IgD-negative memory B cell (primary cell): ENCODE measurements around the gene OS9. TPM values are rescaled to one million over a fixed set of nuclear protein-coding genes. Genes with fewer than 3 reads are reported as not detected.
"Not testable (repeated sequence)": the region's sequence is repeated elsewhere in the genome, so short reads cannot be mapped to it uniquely, and the experiment has no call there.

ENCODE experiments used
- H3K27ac Mint-ChIP-seq, 3 donors: one replicate each; pipeline ENCODE4 v1.8.0; 2020 to 2022; ENCODE audit warnings: mild to moderate bottlenecking in 3 of 3, mixed read lengths in 3 of 3, moderate library complexity in 1 of 3
- H3K27me3 Mint-ChIP-seq: one replicate; pipeline ENCODE4 v1.8.0; 2021; ENCODE audit warnings: mixed read lengths
- H3K36me3 Mint-ChIP-seq: one replicate; pipeline ENCODE4 v1.8.0; 2020; ENCODE audit warnings: mild to moderate bottlenecking, mixed read lengths
- H3K4me1 Mint-ChIP-seq, 3 donors: one replicate each; pipeline ENCODE4 v1.8.0; 2020 to 2022; ENCODE audit warnings: mixed read lengths in 3 of 3, mild to moderate bottlenecking in 1 of 3
- H3K4me3 Mint-ChIP-seq, 4 donors: one replicate each; pipeline ENCODE4 v1.8.0; 2020 to 2022; ENCODE audit warnings: mild to moderate bottlenecking in 4 of 4, mixed read lengths in 4 of 4, moderate library complexity in 3 of 4
- H3K9me3 Mint-ChIP-seq, 3 donors: one replicate each; pipeline ENCODE4 v1.8.0; 2020 to 2021; ENCODE audit warnings: mixed read lengths in 3 of 3, mild to moderate bottlenecking in 1 of 3
- polyA plus RNA-seq: library from polyadenylated mRNA; unstranded; fragments of 300-500 nt; fragmentation: Illumina TruSeq; gene quantifications from one replicate; pipeline ENCODE4 v1.2.3, GENCODE V29; 2021

The OS9 gene
- polyA plus RNA-seq, 1 donor from 2014 or later, result 70.4 TPM

DNA sequence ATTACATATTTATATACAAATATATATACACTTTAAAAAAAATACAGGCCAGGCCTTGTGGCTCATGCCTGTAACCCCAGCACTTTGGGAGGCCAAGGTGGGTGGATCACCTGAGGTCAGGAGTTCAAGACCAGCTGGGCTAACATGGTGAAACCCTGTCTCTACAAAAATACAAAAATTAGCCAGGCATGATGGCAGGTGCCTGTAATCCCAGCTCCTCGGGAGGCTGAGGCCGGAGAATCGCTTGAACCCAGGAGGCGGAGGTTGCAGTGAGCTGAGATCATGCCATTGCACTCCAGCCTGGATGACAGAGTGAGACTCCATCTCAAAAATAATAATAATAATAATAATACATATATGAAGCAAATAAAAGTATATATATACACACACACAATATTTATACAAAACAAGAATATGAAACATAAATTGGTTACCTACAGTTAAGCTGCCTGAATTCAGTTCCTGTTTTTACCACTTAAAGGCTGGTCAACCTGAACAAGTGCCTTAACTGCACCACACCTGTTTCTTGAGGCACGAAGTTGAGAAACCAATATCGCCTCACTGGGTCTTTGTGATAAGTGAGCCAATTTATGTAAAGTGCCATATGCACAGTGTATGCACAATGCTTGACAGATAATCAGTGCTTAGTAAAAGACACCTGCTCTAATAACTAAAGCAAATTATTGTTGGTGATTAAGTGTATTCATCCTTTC is 21.3 kb downstream of the OS9 start:
- Mint-ChIP-seq H3K4me3 (peak overlapping the region in 2 of 4 donors; percentile 70 to 81), H3K4me1 (peaks cover 7 to 19% (median 8%) of the 10 kb centered on the region in 3 donors), H3K27ac (peak overlapping the region in 2 of 3 donors; percentile 39 to 76)
- H3K9me3 Mint-ChIP-seq, H3K27me3 Mint-ChIP-seq, H3K36me3 Mint-ChIP-seq: not testable (repeated sequence)

DNA sequence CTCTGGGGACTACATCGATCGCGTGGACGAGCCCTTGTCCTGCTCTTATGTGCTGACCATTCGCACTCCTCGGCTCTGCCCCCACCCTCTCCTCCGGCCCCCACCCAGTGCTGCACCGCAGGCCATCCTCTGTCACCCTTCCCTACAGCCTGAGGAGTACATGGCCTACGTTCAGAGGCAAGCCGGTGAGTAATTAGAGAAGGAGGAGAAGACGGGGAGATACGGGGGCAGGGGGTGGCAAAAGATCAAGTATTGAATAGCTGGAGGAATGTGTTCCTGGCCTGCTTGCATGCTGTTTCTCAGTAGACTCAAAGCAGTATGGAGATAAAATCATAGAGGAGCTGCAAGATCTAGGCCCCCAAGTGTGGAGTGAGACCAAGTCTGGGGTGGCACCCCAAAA is 21.9 kb downstream of the OS9 start:
- Mint-ChIP-seq H3K4me1 (peaks cover 5 to 17% (median 6%) of the 10 kb centered on the region in 3 donors), H3K27ac (peak overlapping the region in 2 of 3 donors; percentile 39 to 76), H3K36me3 (peaks cover 7% of the 10 kb centered on the region), H3K4me3 (peak overlapping the region in 2 of 4 donors; percentile 70 to 81), H3K9me3 (no peaks in the 10 kb centered on the region), H3K27me3 (no peaks in the 10 kb centered on the region)

DNA sequence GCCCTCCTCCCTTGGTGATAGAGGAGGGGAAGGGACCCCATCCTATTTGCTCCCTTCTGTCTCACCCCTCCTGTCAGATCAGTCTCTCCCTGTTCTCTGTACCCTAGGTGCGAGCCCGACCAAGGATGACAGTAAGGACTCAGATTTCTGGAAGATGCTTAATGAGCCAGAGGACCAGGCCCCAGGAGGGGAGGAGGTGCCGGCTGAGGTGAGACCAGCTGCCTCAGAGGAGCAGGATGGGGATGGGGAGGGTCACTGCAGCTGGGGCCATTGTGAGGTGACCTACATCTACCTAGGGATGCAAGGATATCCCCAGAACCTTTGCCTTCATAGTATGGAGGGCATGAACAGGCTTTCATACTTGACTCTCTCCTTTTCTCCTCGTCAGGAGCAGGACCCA is 22.4 kb downstream of the OS9 start:
- Mint-ChIP-seq H3K27ac (no peak overlapping the region), H3K4me1 (peaks cover 5 to 17% (median 6%) of the 10 kb centered on the region in 3 donors), H3K36me3 (peaks cover 7% of the 10 kb centered on the region), H3K4me3 (no peak overlapping the region), H3K27me3 (no peaks in the 10 kb centered on the region), H3K9me3 (no peaks in the 10 kb centered on the region)

DNA sequence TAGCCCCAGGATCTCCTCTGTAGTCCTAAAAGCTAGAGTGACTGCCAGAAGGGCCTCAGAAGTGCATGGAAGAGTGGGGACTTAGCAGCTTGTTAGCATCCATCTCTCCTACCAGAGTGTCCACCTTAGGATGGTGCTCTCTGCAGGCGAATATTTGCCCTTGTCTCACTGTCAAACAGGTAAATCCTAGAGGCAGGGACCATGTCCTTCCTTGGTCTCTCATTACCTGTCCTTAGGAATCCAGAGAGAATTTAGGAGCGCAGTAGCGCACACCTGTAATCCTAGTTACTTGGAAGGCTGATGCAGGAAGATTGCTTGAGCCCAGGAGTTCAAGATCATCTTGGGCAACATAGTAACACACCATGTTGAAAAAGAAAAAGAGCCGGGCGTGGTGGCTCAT is 23.2 kb downstream of the OS9 start:
- H3K27me3 Mint-ChIP-seq, result no peaks in the 10 kb centered on the region
- H3K9me3 Mint-ChIP-seq, result no peaks in the 10 kb centered on the region
- peaks cover 5 to 14% (median 6%) of the 10 kb centered on the region in 3 donors for H3K4me1 Mint-ChIP-seq
- H3K27ac Mint-ChIP-seq, result no peak overlapping the region
- H3K4me3 Mint-ChIP-seq, result no peak overlapping the region
- peaks cover 9% of the 10 kb centered on the region for H3K36me3 Mint-ChIP-seq

DNA sequence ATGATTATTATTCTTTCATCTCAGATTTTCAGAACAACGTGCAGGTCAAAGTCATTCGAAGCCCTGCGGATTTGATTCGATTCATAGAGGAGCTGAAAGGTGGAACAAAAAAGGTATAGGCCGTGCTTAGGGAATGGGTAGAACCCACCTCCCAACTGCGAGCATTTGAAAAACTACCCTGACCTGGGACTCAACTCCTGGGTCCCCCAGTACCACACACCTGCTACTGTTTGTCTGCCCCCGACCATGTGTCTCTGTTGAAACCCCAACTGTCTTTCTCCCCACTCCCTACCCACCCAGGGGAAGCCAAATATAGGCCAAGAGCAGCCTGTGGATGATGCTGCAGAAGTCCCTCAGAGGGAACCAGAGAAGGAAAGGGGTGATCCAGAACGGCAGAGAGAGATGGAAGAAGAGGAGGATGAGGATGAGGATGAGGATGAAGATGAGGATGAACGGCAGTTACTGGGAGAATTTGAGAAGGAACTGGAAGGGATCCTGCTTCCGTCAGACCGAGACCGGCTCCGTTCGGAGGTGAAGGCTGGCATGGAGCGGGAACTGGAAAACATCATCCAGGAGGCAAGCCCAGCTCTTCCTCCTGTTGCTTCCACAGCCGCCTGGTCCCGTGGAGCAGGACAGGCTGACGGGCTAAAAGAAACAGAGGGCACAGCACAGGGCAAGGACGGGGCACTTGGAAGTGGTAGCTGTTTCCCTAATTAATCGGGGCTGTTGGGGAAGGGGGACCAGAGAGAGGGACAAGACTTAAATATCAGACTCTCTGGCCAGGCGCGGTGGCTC is 24.1 kb downstream of the OS9 start:
- no peak overlapping the region for H3K4me3 Mint-ChIP-seq
- no peaks in the 10 kb centered on the region for H3K27me3 Mint-ChIP-seq
- H3K36me3 Mint-ChIP-seq, result peaks cover 9% of the 10 kb centered on the region
- H3K27ac Mint-ChIP-seq, result peak overlapping the region in 1 of 3 donors; percentile 48
- no peaks in the 10 kb centered on the region for H3K9me3 Mint-ChIP-seq
- H3K4me1 Mint-ChIP-seq, result peaks cover 5 to 14% (median 11%) of the 10 kb centered on the region in 3 donors

DNA sequence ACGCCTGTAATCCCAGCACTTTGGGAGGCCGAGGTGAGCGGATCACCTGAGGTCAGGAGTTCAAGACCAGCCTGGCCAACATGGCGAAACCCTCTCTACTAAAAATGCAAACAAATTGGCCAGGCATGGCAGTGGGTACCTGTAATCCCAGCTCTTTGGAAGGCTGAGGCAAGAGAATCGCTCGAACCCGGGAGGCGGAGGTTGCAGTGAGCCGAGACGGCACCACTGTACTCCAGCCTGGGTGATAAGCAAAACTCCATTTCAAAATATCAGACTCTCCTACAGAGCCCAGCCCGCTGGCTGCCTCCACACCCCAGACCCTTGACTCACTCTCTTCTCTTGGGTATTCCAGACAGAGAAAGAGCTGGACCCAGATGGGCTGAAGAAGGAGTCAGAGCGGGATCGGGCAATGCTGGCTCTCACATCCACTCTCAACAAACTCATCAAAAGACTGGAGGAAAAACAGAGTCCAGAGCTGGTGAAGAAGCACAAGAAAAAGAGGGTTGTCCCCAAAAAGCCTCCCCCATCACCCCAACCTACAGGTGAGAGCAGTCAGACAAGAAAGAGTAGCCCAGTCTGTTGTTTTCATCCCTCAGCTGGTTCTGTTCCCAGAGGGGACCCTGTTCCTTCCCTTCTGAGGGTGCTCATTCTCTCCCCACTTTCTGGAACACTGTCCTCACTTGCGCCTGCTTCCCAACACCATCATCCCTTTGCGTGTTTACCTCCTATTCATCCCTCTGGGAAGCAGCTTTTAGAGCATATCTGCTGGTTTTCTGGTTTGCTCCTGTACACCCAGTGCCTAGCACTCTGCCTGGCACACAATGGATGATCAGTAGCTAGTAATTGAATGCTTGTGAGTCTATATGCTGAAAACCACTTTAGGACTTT is 25.0 kb downstream of the OS9 start:
- Mint-ChIP-seq H3K36me3 (peaks cover 9% of the 10 kb centered on the region), H3K27ac (peak overlapping the region in 1 of 3 donors; percentile 82), H3K27me3 (no peaks in the 10 kb centered on the region), H3K4me3 (no peak overlapping the region), H3K4me1 (peaks cover 7 to 15% (median 14%) of the 10 kb centered on the region in 3 donors), H3K9me3 (no peaks in the 10 kb centered on the region)

DNA sequence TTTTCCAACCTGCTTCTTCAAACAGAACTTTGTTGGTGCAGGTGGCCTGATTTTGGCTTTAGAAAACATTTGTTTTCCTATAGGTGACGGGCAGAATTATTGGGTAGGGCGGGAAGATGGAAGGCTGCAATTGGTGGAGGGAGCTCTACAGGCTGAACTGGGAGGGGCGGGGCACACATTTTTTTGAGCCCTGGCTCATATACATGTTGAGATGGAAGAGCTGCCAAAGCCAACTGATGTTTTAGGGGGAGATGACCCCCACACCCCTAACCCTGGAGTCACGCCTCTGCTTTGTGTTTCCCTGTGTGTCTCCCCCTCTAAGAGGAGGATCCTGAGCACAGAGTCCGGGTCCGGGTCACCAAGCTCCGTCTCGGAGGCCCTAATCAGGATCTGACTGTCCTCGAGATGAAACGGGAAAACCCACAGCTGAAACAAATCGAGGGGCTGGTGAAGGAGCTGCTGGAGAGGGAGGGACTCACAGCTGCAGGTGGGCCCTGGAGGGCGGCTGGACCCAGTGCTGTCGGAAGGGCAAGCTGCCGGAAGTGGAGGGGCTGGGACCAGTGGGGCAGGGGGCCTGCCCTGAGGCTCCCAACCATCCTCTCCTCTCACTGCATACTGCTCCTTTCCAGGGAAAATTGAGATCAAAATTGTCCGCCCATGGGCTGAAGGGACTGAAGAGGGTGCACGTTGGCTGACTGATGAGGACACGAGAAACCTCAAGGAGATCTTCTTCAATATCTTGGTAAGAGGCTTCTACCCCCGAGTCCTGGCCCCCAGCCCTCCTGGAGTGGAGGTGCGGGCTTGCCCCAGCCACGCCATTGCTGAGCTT is 26.1 kb downstream of the OS9 start:
- H3K36me3 Mint-ChIP-seq, result peaks cover 9% of the 10 kb centered on the region
- H3K27me3 Mint-ChIP-seq, result no peaks in the 10 kb centered on the region
- H3K4me1 Mint-ChIP-seq, result peaks cover 11 to 20% (median 19%) of the 10 kb centered on the region in 3 donors
- no peak overlapping the region for H3K4me3 Mint-ChIP-seq
- H3K27ac Mint-ChIP-seq, result peak overlapping the region in 2 of 3 donors; percentile 2 to 63
- no peaks in the 10 kb centered on the region for H3K9me3 Mint-ChIP-seq

DNA sequence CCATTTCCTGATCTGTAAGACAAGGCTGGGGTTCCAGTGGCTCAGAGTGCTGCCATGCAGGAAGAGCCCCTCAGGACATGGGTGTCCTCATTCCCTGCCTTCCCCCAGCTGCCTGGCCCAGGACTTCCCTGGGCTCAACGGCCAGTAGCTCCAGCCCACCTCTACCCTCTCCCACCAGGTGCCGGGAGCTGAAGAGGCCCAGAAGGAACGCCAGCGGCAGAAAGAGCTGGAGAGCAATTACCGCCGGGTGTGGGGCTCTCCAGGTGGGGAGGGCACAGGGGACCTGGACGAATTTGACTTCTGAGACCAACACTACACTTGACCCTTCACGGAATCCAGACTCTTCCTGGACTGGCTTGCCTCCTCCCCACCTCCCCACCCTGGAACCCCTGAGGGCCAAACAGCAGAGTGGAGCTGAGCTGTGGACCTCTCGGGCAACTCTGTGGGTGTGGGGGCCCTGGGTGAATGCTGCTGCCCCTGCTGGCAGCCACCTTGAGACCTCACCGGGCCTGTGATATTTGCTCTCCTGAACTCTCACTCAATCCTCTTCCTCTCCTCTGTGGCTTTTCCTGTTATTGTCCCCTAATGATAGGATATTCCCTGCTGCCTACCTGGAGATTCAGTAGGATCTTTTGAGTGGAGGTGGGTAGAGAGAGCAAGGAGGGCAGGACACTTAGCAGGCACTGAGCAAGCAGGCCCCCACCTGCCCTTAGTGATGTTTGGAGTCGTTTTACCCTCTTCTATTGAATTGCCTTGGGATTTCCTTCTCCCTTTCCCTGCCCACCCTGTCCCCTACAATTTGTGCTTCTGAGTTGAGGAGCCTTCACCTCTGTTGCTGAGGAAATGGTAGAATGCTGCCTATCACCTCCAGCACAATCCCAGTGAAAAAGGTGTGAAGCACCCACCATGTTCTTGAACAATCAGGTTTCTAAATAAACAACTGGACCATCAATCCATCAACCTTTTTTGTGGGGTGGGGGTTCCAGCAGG is 27.0 kb downstream of the OS9 start:
- Mint-ChIP-seq H3K36me3 (peaks cover 6% of the 10 kb centered on the region), H3K4me1 (peaks cover 10 to 15% (median 15%) of the 10 kb centered on the region in 3 donors), H3K27me3 (no peaks in the 10 kb centered on the region), H3K4me3 (no peak overlapping the region), H3K9me3 (no peaks in the 10 kb centered on the region), H3K27ac (peak overlapping the region in 1 of 3 donors; percentile 87)

DNA sequence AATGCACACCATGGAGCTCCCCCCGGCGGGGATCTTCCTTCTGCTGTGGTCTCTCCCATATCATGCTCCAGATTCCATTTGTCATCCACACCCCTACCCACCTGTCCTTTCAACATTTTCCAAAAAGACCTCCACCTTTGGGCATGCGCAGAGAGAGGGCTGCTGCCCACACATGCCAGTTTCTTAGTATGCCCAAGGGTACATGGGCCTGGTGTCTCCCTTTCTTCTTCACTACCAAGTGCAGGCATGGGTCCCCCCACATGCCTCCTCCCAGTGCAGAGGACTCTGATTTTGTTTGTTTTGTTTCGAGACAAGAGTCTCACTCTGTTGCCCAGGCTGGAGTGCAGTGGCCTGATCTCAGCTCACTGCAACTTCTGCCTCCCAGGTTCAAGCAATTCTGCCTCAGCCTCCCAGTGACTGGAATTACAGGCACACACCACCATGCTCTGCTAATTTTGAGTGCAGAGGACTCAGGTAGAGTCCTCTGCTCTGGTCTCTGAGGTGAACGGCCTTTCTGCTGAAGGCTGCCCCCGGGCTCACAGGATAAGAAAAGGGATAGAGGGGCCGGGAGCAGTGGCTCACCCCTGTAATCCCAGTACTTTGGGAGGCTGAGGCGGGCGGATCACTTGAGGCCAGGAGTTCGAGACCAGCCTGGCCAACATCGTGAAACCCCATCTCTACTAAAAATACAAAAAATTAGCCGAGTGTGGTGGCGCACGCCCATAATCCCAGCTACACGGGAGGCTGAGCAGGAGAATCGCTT is 28.1 kb downstream of the OS9 start:
- not testable (repeated sequence) for H3K36me3 Mint-ChIP-seq, H3K9me3 Mint-ChIP-seq, H3K27ac Mint-ChIP-seq, H3K27me3 Mint-ChIP-seq, H3K4me3 Mint-ChIP-seq
- H3K4me1 Mint-ChIP-seq, result peaks cover 10 to 15% (median 14%) of the 10 kb centered on the region in 3 donors

DNA sequence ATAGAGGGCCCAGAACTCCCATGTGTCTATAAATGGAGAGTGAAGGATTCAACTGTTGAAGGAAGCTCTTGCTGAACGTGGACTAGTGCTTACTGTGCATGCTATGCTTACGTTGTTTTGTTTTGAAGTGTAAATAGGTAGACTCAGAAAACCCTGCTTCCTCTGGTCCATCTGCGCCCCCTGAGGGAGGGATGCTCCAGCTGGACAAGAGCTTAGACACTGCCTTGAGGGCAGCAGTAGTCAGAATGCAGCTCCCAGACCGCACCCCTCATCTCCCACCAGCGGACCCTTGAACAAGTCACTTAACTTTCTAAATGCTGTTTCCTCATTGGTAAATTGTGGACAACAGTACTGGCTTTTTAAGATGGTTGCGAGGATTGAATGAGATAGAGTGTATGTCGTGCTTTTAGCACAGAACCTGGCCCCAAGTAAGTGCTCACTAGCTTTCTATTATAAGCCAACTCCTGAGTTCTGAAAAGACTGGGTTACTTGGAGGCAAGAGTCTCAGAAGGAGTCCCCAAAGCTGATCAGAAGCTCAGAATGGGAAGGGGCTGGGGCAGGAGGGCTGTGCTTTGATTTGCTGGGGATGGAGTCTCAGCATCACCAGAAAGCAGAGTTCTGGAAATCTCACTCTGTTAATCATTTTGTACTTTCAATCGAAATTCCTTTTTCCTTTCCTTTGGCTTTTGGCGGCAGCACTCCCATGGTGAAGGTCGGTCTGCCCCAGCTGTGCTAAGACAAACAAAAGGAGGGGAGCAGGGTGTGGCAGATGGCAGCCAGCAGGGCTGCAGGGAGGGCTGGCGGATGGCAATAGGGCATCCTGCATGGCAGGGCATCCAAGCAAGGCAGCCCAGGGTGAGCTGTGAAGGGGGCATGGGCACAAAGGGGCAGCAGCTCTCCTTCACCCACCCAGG is 29.0 kb downstream of the OS9 start:
- Mint-ChIP-seq H3K36me3 (peaks cover 9% of the 10 kb centered on the region), H3K27ac (peak overlapping the region in 1 of 3 donors; percentile 74), H3K9me3 (no peaks in the 10 kb centered on the region), H3K4me3 (no peak overlapping the region), H3K4me1 (peaks cover 10 to 15% (median 14%) of the 10 kb centered on the region in 3 donors), H3K27me3 (no peaks in the 10 kb centered on the region)

DNA sequence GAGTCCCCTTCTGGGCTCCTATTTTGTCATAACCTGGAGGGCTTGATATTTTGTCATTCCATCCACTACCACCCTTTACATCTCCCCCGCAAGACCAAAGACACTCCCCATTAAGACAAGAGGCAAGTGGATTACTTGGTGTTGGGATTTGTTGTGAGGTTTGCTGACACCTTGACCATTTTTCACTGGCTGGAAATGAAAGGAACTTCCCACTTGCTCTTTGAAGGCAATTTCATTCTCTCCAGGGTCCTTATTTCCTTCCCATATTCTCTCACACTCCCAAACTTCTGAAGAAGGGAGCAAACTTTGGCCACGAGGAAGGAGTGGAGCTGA is 29.7 kb downstream of the OS9 start:
- Mint-ChIP-seq H3K4me1 (peaks cover 13 to 15% (median 14%) of the 10 kb centered on the region in 3 donors), H3K4me3 (no peak overlapping the region), H3K27ac (peak overlapping the region in 2 of 3 donors; percentile 31 to 74), H3K9me3 (no peaks in the 10 kb centered on the region), H3K36me3 (peaks cover 6% of the 10 kb centered on the region), H3K27me3 (no peaks in the 10 kb centered on the region)
